ENCODE measurements around the gene TELO2.

The TELO2 gene

DNA sequence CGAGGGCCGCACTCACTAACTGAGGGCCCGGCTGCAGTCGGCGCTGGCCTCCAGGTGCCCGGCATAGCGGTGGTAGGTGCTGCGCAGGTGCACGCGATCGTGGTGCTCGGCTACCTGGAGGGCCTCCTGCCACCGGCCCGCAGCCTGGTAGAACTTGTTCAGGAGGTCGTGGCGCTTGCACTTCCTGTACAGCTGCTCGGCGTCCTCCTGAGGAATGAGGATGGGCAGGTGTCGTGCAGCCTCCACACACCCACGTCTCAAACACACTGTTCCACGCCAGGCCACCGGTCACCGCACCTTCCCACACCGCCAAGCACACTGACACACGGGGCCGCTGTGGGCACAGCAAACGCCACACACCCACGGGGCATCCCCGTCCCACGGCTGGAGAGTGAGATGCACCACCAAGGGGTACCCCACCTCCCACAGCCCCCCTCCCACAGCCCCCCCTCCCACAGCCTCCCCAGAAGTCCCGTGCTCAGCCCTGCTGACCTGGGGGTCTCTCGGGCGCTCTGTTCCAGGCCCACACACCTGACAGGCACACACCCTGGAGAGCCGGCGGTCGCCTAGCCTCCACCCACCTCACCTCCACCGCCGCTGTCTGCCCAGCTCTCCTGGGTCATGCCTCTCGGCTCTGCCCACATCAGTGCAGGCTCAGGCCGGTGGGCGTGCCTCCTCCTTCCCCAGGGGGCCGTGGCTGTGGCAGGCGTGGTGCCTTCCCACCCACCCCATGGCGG is 32.9 kb downstream of the TELO2 start:
- Histone ChIP-seq H3K27me3 (ENCODE audit: insufficient read depth, low read length) (no peaks in the 10 kb centered on the region), H3K79me2 (ENCODE audit: control insufficient read depth, insufficient read depth, low read length, poor library complexity) (peaks cover 5% of the 10 kb centered on the region), H3K9me3 (ENCODE audit: insufficient read depth, low read depth, low read length) (peaks cover 3% of the 10 kb centered on the region), H3K79me1 (ENCODE audit: low read length) (peaks cover 20% of the 10 kb centered on the region), H4K12ac (ENCODE audit: low read depth, low read length) (peak overlapping the region; percentile 35), H2BK5ac (ENCODE audit: low read depth, low read length, poor library complexity) (peak overlapping the region; percentile 44), H3K36me3 (ENCODE audit: control insufficient read depth in 1 of 2, insufficient read depth in 2 of 2, low read length in 2 of 2) (peaks cover 6% of the 10 kb centered on the region in 2 experiments), H2BK12ac (ENCODE audit: low read length) (peak overlapping the region; percentile 83), H3K4me1 (ENCODE audit: control insufficient read depth in 1 of 2, insufficient read depth in 2 of 2, low read length in 2 of 2) (peaks cover 35% of the 10 kb centered on the region in 2 experiments), H3K14ac (ENCODE audit: low read length) (peak overlapping the region; percentile 88), H3K27ac (ENCODE audit: low read depth, low read length) (peak overlapping the region; percentile 25), H2AK5ac (ENCODE audit: low read length) (peak overlapping the region; percentile 94), H2BK120ac (ENCODE audit: insufficient read depth, low read length, poor library complexity) (peak overlapping the region; percentile 85), H2AFZ (ENCODE audit: insufficient read depth, low read length, poor library complexity) (no peak overlapping the region), H3K4me3 (ENCODE audit: low read depth, low read length) (no peak overlapping the region), H3K4ac (ENCODE audit: low read depth, low read length) (no peak overlapping the region), H4K8ac (ENCODE audit: low read depth, low read length) (peak overlapping the region; percentile 91), H4K91ac (ENCODE audit: low read depth, low read length) (peak overlapping the region; percentile 91), H3K23ac (ENCODE audit: low read length) (no peak overlapping the region), H3K9ac (ENCODE audit: low read length) (no peak overlapping the region), H3K18ac (ENCODE audit: low read length) (peak overlapping the region; percentile 91), H3K4me2 (ENCODE audit: low read length) (no peak overlapping the region)
- no CpG with 5 or more reads among the region's 44 CpGs for WGBS (ENCODE audit: extremely low coverage, insufficient coverage, insufficient read length)
- DNase-seq, result peak; percentile 72 to 76

GRCh38 chr16:1526608-1527555 is 33.7 kb downstream of the TELO2 start:
- peak overlapping the region; percentile 50 for H4K12ac ChIP-seq (ENCODE audit: low read depth, low read length)
- H4K8ac ChIP-seq (ENCODE audit: low read depth, low read length), result peak overlapping the region; percentile 91
- peaks cover 42 to 43% of the 10 kb centered on the region in 2 experiments for H3K4me1 ChIP-seq (ENCODE audit: control insufficient read depth in 1 of 2, insufficient read depth in 2 of 2, low read length in 2 of 2)
- peak overlapping the region; percentile 88 for H3K14ac ChIP-seq (ENCODE audit: low read length)
- H3K4me2 ChIP-seq (ENCODE audit: low read length), result no peak overlapping the region
- peak overlapping the region; percentile 83 for H2BK12ac ChIP-seq (ENCODE audit: low read length)
- no peaks in the 10 kb centered on the region for H3K27me3 ChIP-seq (ENCODE audit: insufficient read depth, low read length)
- H3K18ac ChIP-seq (ENCODE audit: low read length), result peak overlapping the region; percentile 91
- peak in 1 of 2 donors; percentile 19 for DNase-seq
- H3K9me3 ChIP-seq (ENCODE audit: insufficient read depth, low read depth, low read length), result peaks cover 3% of the 10 kb centered on the region
- peaks cover 9% of the 10 kb centered on the region for H3K79me2 ChIP-seq (ENCODE audit: control insufficient read depth, insufficient read depth, low read length, poor library complexity)
- no peak overlapping the region for H3K9ac ChIP-seq (ENCODE audit: low read length)
- no CpG with 5 or more reads among the region's 38 CpGs for WGBS (ENCODE audit: extremely low coverage, insufficient coverage, insufficient read length)
- H3K23ac ChIP-seq (ENCODE audit: low read length), result no peak overlapping the region
- peak overlapping the region; percentile 25 for H3K27ac ChIP-seq (ENCODE audit: low read depth, low read length)
- peaks cover 6% of the 10 kb centered on the region in 2 experiments for H3K36me3 ChIP-seq (ENCODE audit: control insufficient read depth in 1 of 2, insufficient read depth in 2 of 2, low read length in 2 of 2)
- no peak overlapping the region for H3K4me3 ChIP-seq (ENCODE audit: low read depth, low read length)
- peak overlapping the region; percentile 91 for H4K91ac ChIP-seq (ENCODE audit: low read depth, low read length)
- peak overlapping the region; percentile 56 for H2AFZ ChIP-seq (ENCODE audit: insufficient read depth, low read length, poor library complexity)
- H2BK120ac ChIP-seq (ENCODE audit: insufficient read depth, low read length, poor library complexity), result peak overlapping the region; percentile 85
- peak overlapping the region; percentile 44 for H2BK5ac ChIP-seq (ENCODE audit: low read depth, low read length, poor library complexity)
- peaks cover 26% of the 10 kb centered on the region for H3K79me1 ChIP-seq (ENCODE audit: low read length)
- peak overlapping the region; percentile 10 for H3K4ac ChIP-seq (ENCODE audit: low read depth, low read length)
- peak overlapping the region; percentile 94 for H2AK5ac ChIP-seq (ENCODE audit: low read length)

DNA sequence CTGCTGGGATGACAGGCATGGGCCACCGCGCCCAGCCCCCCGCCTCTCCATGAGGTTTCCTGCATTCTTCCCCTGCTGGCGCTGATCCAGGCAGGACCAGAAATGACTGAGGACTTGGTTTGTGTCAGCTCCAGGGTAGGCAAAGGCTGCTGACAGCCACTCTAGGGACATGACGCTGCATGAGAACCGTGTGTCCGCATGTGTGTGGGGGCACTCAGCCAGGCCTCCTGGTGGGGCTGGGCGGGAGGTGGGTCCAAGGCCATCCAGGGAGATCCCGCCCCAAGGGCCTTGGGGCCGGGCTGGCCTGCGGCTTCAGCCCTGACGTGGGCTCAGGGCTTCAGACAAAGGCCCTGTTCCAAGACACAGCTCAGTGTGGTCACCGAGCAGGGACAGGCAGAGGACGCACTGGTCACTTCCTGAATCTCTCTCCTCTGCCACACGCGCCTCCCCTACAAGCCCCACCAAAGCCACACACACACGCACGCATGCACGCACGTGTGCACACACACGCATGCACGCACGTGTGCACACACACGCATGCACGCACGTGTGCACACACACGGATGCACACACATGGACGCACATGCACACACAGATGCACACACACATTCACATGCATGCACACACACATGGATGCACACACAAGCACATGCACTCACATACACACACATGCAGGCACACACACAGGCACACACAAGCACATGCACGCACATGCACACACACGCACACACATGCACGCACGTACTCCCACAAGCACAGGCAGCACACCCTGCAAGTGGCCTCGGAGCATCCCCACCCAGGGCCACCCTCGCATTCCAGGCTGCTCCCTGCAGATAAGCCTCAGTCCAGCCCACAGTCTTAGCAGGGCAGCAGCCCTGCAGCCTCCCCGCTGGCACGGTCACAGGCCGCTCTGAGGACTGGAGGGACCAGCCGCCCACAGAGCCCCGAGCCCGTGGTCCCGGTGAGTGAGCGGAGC is 35.0 kb downstream of the TELO2 start:
- Histone ChIP-seq H2BK12ac (ENCODE audit: low read length) (peak overlapping the region; percentile 19), H4K12ac (ENCODE audit: low read depth, low read length) (no peak overlapping the region), H4K8ac (ENCODE audit: low read depth, low read length) (no peak overlapping the region), H3K23ac (ENCODE audit: low read length) (no peak overlapping the region), H3K4me3 (ENCODE audit: low read depth, low read length) (peak overlapping the region; percentile 60), H3K79me1 (ENCODE audit: low read length) (peaks cover 38% of the 10 kb centered on the region), H2AFZ (ENCODE audit: insufficient read depth, low read length, poor library complexity) (no peak overlapping the region), H2BK5ac (ENCODE audit: low read depth, low read length, poor library complexity) (no peak overlapping the region), H2BK120ac (ENCODE audit: insufficient read depth, low read length, poor library complexity) (no peak overlapping the region), H3K18ac (ENCODE audit: low read length) (peak overlapping the region; percentile 6), H3K27ac (ENCODE audit: low read depth, low read length) (no peak overlapping the region), H3K79me2 (ENCODE audit: control insufficient read depth, insufficient read depth, low read length, poor library complexity) (peaks cover 9% of the 10 kb centered on the region), H3K4ac (ENCODE audit: low read depth, low read length) (no peak overlapping the region), H3K9ac (ENCODE audit: low read length) (no peak overlapping the region), H3K14ac (ENCODE audit: low read length) (no peak overlapping the region), H3K4me2 (ENCODE audit: low read length) (no peak overlapping the region), H4K91ac (ENCODE audit: low read depth, low read length) (peak overlapping the region; percentile 38), H3K9me3 (ENCODE audit: insufficient read depth, low read depth, low read length) (peaks cover 3% of the 10 kb centered on the region), H3K27me3 (ENCODE audit: insufficient read depth, low read length) (no peaks in the 10 kb centered on the region), H3K36me3 (ENCODE audit: control insufficient read depth in 1 of 2, insufficient read depth in 2 of 2, low read length in 2 of 2) (peaks cover 5 to 6% of the 10 kb centered on the region in 2 experiments), H3K4me1 (ENCODE audit: control insufficient read depth in 1 of 2, insufficient read depth in 2 of 2, low read length in 2 of 2) (peaks cover 55 to 56% of the 10 kb centered on the region in 2 experiments), H2AK5ac (ENCODE audit: low read length) (no peak overlapping the region)
- WGBS (ENCODE audit: extremely low coverage, insufficient coverage, insufficient read length), result no CpG with 5 or more reads among the region's 42 CpGs
- DNase-seq, result no peak
